Suppressor macrophage (primary cell): ENCODE results near the gene ALDH1B1.
A peak's percentile ranks its signal among the peaks of the same experiment; 100 is the strongest.

ENCODE experiments used
- DNase-seq, 4 experiments: peaks; one replicate each; pipeline ENCODE4 v3.0.0-alpha.2; 2020 to 2022

The ALDH1B1 gene

DNA sequence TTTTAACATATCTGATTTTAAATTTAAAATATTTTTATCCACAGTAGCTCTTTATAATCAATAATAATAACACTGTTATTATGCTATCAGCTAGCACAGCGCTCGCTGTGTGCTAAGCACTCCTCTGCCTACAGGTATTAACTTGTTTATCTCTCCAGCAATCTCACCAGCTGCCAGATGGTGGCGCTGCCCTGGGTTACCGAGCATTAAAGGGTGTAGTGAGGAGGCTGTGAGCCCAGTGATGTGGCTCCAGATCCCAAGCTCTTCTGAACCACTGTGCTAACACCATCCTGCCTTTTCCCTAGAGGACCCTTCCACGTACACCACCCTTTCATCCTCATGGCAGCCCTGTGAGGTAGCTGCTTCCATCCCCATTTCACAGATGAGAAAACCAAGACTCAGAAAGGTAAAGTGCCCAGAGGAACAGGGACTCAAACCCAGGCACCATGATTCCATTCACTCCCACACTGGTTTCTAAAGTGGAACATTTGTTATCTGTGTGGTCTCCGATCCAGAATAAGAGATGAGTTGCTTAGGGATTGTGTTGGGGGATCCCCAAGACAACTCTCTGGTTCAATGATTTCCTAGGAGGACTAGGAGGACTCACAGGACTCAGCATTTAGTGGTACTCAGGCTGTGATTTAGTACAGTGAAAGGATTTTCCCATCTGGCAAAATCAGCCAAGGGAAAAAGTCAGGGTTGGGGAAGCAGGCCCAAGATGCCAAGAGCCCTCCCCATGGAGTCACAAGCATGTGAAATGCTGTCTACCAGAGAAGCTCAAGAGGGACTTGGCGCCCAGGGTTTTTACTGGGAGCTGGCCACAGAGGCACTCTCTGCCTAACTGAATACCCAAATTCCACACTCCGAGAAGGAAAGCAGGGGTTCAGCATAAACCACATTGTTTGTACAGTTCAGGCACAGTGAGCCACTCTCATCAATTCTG is 24.8 kb downstream of the ALDH1B1 start:
- DNase-seq, result peak; percentile 35 to 70 (median 48)

DNA sequence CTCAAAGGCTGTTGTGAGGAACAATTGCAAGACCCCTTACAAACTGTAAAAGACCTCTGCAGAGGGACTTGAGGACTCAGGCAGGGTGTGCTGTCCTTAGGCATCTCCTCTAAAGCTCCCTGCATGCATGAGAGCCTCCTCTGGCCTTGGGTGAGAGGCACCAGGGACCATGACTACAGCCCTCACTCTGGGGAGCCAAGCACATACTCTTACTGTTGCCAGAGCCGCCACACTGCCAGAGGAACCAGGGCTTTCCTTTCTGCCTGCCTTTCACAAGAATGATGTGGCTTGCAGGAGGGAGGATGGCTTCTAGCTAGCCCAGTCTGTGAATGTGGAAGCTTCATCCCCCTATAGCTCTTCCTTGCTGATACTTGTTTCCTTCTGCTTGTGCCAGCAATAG is 25.9 kb downstream of the ALDH1B1 start:
- DNase-seq, result no peak

DNA sequence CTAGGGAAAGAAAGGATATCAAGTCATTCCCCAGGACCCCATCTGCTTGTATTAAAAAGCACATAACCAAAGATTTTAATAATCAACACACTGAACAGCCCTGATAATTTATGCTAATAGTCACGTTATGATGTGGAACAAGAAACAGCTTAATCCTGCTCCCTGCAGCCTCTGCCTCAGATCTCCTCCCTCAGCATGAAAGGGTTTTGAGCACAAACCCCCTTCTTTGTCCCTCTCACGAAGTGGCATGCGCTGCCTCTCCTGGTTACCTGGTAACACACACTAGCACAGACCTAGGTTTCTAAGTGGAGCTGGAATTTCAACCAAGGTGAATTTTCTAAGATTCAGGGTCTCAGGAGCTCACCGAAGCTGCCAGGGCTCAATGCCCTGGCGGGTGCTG is 26.7 kb downstream of the ALDH1B1 start:
- DNase-seq, result no peak

DNA sequence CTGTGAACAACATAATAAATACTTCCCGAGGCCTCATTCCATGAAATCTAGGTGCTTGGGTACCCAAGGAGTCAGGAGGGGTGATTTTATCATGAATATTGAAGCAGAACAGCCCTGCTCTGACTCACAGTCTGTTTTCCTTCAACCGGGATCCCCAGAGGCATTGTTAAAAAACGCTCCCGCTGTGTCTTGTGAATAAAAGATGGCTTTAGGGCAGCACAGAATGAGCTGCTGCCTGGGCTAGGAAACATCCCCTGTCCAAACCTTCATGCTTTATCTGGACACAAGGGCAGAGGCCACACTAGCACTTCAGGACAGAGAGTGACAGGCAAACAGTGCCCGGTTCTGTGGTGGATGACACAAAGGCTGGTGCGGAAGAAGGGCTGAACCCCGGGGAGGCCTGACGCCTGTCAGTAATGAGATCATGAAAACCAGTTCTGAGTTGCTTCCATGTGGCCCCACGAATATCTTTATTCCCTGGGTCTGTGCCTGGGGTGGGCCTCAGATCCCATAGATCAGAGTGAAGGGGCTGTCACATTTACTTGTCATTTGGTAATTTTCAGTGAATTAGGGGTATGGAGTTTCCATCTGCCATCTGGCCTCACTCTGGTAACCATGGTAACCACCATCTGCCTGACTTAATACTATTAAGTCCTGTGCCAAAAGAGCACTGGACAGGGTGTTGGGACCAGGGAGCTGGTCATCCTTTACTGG is 29.2 kb downstream of the ALDH1B1 start:
- DNase-seq, result no peak

- DNase-seq, result no peak
These were observed 30.2 kb downstream of the ALDH1B1 start for GRCh38 chr9:38422555-38423260.

- no peak for DNase-seq
These were observed 30.9 kb downstream of the ALDH1B1 start for GRCh38 chr9:38423273-38423972.

GRCh38 chr9:38423973-38424843 is 31.7 kb downstream of the ALDH1B1 start, which contains the start of gene IGFBPL1:
IGFBPL1 (minus strand) TSS chr9:38424454; CDS start chr9:38424424, 30 bp downstream.
- peak; percentile 20 to 66 (median 32) for DNase-seq

DNA sequence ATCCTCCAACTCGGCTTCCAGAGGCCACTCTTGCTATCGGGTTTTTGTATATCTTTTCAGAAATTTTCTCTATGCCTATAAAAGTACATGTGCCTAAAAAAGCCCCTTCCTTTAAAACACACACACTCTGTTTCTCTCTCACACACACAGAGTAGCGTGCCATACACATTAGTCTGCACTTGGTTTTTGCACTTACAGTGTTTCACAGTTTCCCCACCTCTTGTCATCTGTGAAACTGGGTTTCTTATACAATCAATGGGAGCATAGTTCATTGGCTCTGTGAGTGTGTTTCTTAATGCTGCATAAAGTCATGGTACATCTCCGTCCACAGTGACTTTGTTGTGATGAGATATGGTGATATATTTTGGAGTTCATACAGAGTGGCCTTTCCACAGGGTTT is 32.4 kb downstream of the ALDH1B1 start:
- no peak for DNase-seq

GRCh38 chr9:38428062-38428461 is 35.6 kb downstream of the ALDH1B1 start:
- DNase-seq, result peak in 2 of 4 experiments; percentile 6 to 10

- DNase-seq, result peak; percentile 38 to 58 (median 53)
These were observed 38.6 kb downstream of the ALDH1B1 start for GRCh38 chr9:38431116-38431515.

GRCh38 chr9:38432922-38433510 is 40.5 kb downstream of the ALDH1B1 start:
- peak; percentile 44 to 69 (median 60) for DNase-seq

DNA sequence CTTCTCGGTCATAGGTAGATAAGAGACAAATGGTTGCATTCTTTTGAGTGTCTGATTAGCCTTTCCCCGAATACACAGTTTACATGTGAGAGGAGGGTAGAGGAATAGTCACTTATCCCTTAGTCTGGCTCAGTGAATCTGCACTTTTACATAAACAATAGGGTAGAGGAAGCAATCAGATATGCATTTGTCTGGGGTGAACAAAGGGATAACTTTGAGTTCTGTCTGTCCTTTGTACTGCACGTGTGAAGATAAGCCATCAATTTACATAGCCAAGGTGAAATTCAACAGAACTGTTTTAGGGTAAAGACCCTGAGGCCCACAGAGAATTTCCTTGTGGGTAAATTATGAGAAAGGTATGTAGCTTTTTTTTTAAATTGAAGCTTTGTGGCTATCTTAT is 41.9 kb downstream of the ALDH1B1 start:
- DNase-seq, result no peak

DNA sequence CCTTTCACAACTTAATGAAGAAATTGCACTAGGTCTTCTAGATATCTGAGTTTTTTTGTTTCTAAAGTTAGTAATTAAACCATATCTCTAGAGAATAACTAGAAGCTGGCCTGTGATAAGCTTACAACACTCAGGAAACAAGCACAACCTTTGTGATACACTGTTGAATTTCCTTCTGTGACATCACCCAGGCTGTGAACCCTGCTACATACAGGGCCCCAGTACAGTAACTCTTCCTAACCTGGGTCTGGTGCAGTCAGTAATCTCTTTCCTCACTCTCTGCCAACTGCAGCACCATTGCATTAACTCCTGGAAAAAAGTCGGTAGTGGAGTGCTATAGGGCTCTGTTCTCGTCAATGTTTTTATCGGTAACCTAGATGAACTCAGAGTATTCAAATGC is 42.4 kb downstream of the ALDH1B1 start:
- DNase-seq, result no peak

GRCh38 chr9:38435521-38435920 is 43.0 kb downstream of the ALDH1B1 start:
- DNase-seq, result no peak

- DNase-seq, result no peak
These were observed 44.2 kb downstream of the ALDH1B1 start for GRCh38 chr9:38436708-38437107.

DNA sequence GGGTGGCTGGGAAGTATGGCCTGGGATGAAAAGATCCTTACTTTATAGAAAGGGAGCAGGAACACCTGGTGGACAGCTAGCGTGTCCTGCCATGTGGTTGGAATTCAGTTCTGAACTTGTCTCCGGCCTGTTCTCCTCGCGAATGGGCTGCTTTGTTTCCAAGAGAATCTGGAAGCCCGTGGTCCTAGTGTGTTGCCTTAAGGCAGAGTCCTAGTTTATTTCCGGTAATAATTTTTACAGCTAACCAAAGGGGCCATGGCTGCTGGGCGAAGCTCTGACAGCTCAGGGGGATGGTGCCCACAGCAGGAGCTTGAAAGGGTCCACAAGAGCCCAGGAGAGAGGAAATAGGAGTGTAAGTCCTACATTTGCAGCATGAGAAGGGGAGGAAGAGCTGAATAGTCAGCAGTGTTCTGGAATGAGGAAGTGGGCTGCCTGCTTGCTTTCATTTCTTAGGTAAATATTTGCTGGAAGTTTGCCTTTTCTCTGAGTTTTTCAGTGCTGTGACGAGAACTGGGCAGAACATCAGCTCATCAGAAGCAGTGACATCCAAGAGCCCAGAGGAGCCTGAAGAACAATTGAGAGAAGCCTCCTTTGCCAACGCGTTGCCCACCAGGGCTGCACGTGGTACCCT is 44.8 kb downstream of the ALDH1B1 start:
- DNase-seq, result peak in 3 of 4 experiments; percentile 41 to 49 (median 42)

GRCh38 chr9:38439291-38439915 is 46.9 kb downstream of the ALDH1B1 start:
- no peak for DNase-seq

DNA sequence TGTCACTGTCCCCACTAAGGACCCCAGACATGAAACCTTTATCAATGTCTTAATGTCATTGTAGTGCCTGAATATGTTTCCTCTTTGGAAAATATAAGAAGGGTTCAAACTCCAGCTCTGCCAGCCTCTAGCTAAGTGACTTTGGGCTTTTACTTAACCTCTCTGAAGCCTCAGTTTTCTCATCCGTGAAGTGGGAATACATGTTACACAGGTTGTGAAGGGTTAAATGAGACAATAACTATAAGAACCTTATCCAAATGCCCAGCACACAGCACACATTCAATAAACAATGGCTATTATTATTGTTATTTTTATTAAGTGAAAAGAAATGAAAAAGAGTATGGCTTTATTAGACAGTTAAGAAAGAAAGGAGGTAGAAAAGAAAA is 47.4 kb downstream of the ALDH1B1 start:
- DNase-seq, result no peak

DNA sequence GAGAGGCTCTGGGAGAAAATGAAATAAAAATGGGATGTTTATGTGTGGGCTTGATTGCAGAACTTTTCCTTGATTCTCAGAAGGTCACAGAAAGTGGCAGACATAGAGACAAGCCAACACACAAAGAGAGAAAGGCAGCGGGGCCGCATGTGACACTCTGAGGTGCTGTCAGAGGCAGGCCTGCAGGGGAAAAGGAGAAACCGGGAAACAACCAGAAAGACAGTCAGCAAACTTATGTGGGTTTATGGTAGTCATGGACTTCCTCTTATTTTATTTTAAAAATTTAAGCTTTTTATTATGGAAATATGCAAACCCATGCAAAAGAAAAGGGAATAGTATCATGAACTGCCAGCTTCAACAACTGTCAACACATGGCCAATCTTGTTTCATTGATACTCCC is 48.0 kb downstream of the ALDH1B1 start:
- DNase-seq, result peak; percentile 77 to 88 (median 82)
